ENCODE results near the gene ORC2.

ORC2 gene

GRCh38 chr2:200860092-200860795 is 103.2 kb downstream of the ORC2 start:
- no peak for DNase-seq

All from NCI-H510A (cell line).